Tibial artery (tissue), 4 donors: ENCODE results near the gene RASA2.
A peak's percentile ranks its signal among the peaks of the same experiment; 100 is the strongest.

Source experiments
- DNase-seq, 2 donors: peaks; one replicate each; pipeline ENCODE4 v3.0.0-alpha.2; 2019
- H3K27ac ChIP-seq, 2 donors: fragments of 200-600 bp; sonication (generic) in 1 of 2; 1 replicate in 1 of 2; 2 replicates in 1 of 2; pipeline ENCODE4 v1.5.1; 2018 to 2019; ENCODE audit warnings: mild to moderate bottlenecking in 1 of 2
- H3K27me3 ChIP-seq, 2 donors: fragments of 200-600 bp; sonication (generic) in 1 of 2; one replicate each; pipeline versions ENCODE4 v1.5.1 to v1.6.0; 2016 to 2019
- H3K36me3 ChIP-seq, 3 donors: fragments of 200-600 bp; sonication (generic) in 2 of 3; one replicate each; pipeline ENCODE4 v1.5.1; 2016 to 2019; ENCODE audit warnings: mild to moderate bottlenecking in 2 of 3
- H3K4me1 ChIP-seq, 4 donors: fragments of 200-600 bp; sonication (generic) in 2 of 4; 1 replicate in 3 of 4; 2 replicates in 1 of 4; pipeline ENCODE4 v1.5.1; 2016 to 2019
- H3K4me3 ChIP-seq, 2 donors: fragments of 200-600 bp; sonication (generic) in 1 of 2; 1 replicate in 1 of 2; 2 replicates in 1 of 2; pipeline ENCODE4 v1.5.1; 2018 to 2019; ENCODE audit warnings: mild to moderate bottlenecking in 2 of 2
- H3K9me3 ChIP-seq, 3 donors: fragments of 200-600 bp; sonication (generic) in 1 of 3; one replicate each; pipeline ENCODE4 v1.5.1; 2016 to 2019
- CTCF ChIP-seq, 2 experiments: fragments of 200-600 bp in 1 of 2; fragments of 450-650 bp in 1 of 2; IDR thresholded peaks; one replicate each; pipeline ENCODE4 v1.5.1; 2017 to 2019; ENCODE audit warnings: antibody characterized with exemption in 2 of 2, mild to moderate bottlenecking in 1 of 2, moderate library complexity in 1 of 2
- intact Hi-C: fragments of 100-400 bp; cut with DNase I; formaldehyde crosslinking; loops from one replicate; pipeline ENCODE4 v1.15.0; 2023; ENCODE audit warnings: low total_unique reads

Gene RASA2

GRCh38 chr3:141486746-141487520 is at the start of gene RASA2:
TSS of gene RASA2 (plus strand) at chr3:141487027. CDS start at chr3:141487084, 57 bp downstream.
- Histone ChIP-seq H3K4me1 (peaks cover 0 to 25% (median 10%) of the 10 kb centered on the region in 4 donors), H3K27ac (peak within 1 kb of the TSS; percentile 96 to 97), H3K36me3 (no peaks in the 10 kb centered on the region), H3K27me3 (no peaks in the 10 kb centered on the region), H3K4me3 (peak within 1 kb of the TSS; percentile 84 to 95), H3K9me3 (no peaks in the 10 kb centered on the region)
- DNase-seq = peak; percentile 58 to 87
- intact Hi-C loops = no loop called here
- TF ChIP-seq CTCF (IDR thresholded peaks at IDR 0.05) = peak in 1 of 2 experiments; percentile 5

DNA sequence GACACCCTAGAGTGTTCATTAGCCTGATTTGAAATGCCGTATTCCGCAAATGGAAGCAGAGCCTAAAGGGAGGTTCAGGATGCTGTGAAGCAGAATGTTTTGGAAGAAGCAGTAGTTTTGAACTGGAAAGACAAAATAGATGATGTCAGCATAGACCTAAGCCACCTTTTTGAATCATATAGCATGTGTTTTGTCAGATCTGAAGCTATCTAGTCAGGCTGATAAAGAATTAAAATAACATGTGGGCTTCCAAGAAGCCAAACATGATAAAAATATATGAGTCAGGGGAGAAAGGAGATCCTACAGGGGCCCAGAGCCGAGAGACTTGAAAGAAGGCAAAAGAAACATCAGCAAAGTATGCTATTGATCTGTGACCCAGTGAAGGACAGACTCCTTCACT is 47.2 kb upstream of the RASA2 start:
- Histone ChIP-seq H3K4me3 (no peak overlapping the region), H3K9me3 (no peaks in the 10 kb centered on the region), H3K27ac (peak overlapping the region; percentile 56 to 84), H3K36me3 (peaks cover 30 to 39% (median 30%) of the 10 kb centered on the region in 3 donors), H3K27me3 (no peaks in the 10 kb centered on the region), H3K4me1 (peaks cover 0 to 96% (median 27%) of the 10 kb centered on the region in 4 donors)
- no peak for TF ChIP-seq CTCF (IDR thresholded peaks at IDR 0.05)
- no peak for DNase-seq
- intact Hi-C loops = no loop called here

DNA sequence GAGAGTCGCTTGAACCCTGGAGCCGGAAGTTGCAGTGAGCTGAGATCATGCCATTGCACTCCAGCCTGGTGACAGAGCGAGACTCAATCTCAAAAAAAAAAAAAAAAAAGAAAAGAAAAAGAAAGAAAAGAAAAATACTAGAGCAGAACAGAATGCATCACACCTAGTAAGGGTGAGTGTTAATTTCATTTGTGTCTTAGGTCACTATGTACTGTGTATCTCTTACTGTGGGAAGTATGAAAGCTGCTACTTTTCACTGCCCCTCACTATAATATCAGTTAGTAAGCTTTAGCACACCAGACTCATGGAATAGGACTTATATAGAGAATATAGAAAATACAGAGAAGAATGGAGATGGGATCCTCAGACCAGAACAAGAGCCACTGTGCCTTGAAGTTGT is 45.9 kb upstream of the RASA2 start:
- TF ChIP-seq CTCF (IDR thresholded peaks at IDR 0.05) = no peak
- DNase-seq = no peak
- Histone ChIP-seq H3K27me3 (no peaks in the 10 kb centered on the region), H3K36me3 (peaks cover 42 to 53% (median 44%) of the 10 kb centered on the region in 3 donors), H3K9me3 (no peaks in the 10 kb centered on the region), H3K4me3 (no peak overlapping the region), H3K4me1 (peaks cover 0 to 94% (median 25%) of the 10 kb centered on the region in 4 donors), H3K27ac (peak overlapping the region; percentile 72 to 84)
- intact Hi-C loops = no loop called here

- H3K4me1 ChIP-seq = peaks cover 0 to 90% (median 18%) of the 10 kb centered on the region in 4 donors
- intact Hi-C loops = no loop called here
- DNase-seq = peak; percentile 77 to 86
- peak overlapping the region; percentile 72 to 84 for H3K27ac ChIP-seq
- TF ChIP-seq CTCF (IDR thresholded peaks at IDR 0.05) = peak; percentile 81 to 86
- H3K4me3 ChIP-seq = peak overlapping the region in 1 of 2 donors; percentile 10
- H3K9me3 ChIP-seq = no peaks in the 10 kb centered on the region
- H3K27me3 ChIP-seq = no peaks in the 10 kb centered on the region
- peaks cover 42 to 58% (median 51%) of the 10 kb centered on the region in 3 donors for H3K36me3 ChIP-seq
These were observed 45.2 kb upstream of the RASA2 start for GRCh38 chr3:141441381-141442364.

GRCh38 chr3:141442446-141442845 is 44.4 kb upstream of the RASA2 start:
- no peak for DNase-seq
- intact Hi-C loops = no loop called here
- peaks cover 42 to 66% (median 55%) of the 10 kb centered on the region in 3 donors for H3K36me3 ChIP-seq

More at GRCh38 chr3:141442446-141442845, 44.4 kb upstream of the RASA2 start:
- Histone ChIP-seq H3K27me3 (no peaks in the 10 kb centered on the region), H3K4me1 (peaks cover 0 to 84% (median 17%) of the 10 kb centered on the region in 4 donors), H3K4me3 (peak overlapping the region in 1 of 2 donors; percentile 10), H3K27ac (peak overlapping the region; percentile 72 to 84), H3K9me3 (no peaks in the 10 kb centered on the region)
- TF ChIP-seq CTCF (IDR thresholded peaks at IDR 0.05) = no peak
